Astrocyte (in vitro differentiated cells and primary cell): ENCODE results near the gene PAPSS2.

Source experiments
- CTCF ChIP-seq: IDR thresholded peaks from 2 replicates; pipeline ENCODE4 v1.5.1; 2011; ENCODE audit warnings: low read depth, mild to moderate bottlenecking, inconsistent platforms, low read length, moderate library complexity; ENCODE audit not compliant: insufficient read depth
- EZH2 ChIP-seq: IDR thresholded peaks from 2 replicates; pipeline ENCODE4 v1.6.1; 2012; ENCODE audit warnings: mild to moderate bottlenecking, low read length, inconsistent platforms; ENCODE audit not compliant: insufficient read depth

- TF ChIP-seq CTCF (no peak), EZH2 (no peak)
Measured at GRCh38 chr10:87618566-87619423, 40.9 kb upstream of the PAPSS2 start.
